NCI-H128 (cell line): ENCODE data around the gene CTAGE9.

Source experiments
- DNase-seq: peaks from one replicate; lab custom pipeline; 2025; ENCODE audit not compliant: unreplicated experiment; lab: John Stamatoyannopoulos, UW

The CTAGE9 gene

DNA sequence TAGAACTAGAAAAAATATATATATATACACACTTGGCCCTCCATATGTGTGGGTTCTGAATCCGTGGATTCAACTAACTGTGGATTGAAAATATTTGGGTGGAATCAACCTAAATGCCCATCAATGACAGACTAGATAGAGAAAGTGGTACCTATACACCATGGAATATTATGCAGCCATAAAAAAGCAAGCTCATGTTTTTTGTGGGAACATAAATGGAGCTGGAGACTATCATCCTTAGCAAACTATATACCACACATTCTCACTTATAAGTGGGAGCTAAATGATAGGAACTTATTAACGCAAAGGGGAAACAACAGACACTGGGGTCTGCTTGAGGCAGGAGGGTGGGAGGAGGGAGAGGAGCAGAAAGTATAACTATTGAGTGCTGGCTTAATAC is 37.6 kb downstream of the CTAGE9 start:
- no peak for DNase-seq

DNA sequence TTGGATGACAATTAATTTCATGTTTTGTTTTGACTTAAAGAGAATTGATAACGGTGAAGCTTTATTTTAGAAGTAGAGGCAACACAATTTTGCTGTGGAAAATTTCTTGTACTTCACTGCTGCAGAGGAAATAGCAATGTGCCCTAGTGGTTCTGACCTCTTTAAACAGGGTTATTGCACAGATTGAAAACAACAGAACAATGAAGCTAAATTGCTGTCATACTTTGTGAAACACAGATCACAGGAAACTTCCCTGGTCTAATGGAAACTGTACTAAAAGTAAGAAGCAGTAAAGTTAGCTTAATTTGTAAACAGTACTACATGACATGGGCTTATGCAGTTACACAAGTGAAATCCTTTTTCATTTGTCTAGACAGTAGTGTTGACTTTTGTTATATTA is 40.9 kb downstream of the CTAGE9 start:
- no peak for DNase-seq

DNA sequence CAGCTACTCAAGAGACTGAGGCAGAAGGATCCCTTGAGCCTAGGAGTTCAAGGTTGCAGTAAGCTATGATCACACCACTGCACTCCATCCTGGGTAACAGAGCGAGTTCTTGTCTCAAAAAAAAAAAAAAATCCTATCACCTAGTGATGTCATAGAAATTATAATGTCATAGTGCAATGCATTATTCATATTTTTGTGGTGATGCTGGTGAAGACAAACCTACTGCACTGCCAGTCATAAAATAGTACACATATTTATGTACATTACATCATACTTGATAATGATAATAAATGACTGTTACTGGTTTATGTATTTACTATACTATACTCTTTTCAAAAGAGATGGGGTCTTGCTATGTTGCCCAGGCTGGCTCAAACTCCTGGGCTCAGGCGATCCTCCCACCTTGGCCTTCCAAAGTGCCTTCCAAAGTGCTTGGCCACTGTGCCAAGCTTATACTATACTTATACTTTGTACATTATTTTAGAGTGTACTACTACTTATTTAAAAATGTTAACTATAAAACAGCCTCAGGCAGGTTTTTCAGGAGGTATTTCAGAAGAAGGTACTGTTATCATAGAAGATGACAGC is 47.1 kb downstream of the CTAGE9 start:
- no peak for DNase-seq

DNA sequence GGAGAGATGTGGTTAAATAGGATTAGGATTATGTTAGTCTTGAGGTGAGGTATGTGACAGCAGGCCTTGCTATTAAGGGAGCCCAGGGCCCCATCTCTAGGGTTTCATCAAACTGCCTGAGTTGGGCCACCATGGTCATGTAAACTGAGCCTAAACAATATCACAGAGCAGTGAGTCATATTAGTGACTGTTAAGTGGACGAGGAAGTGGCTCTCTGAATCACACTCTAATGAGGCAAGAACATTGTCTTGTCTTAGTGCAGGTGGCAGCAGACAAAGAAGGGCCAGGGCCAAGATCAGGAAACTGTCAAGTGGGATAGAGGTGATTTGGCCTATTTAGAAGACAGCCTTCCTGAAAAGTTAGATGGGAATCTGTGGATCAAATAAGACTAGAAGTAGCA is 50.6 kb downstream of the CTAGE9 start:
- DNase-seq: no peak
